MCF 10A (cell line): Measurements from ENCODE around the gene PCNX1. TPM values are rescaled to one million over a fixed set of nuclear protein-coding genes. Genes with fewer than 3 reads are reported as not detected.

Source experiments
- BruUV-seq: library from RNA; stranded (reverse); fragments of 400-500 nt; replicated peaks from 2 replicates; lab custom pipeline; 2021; lab: Mats Ljungman, UMichigan
- CTCF ChIA-PET: fragments of 300-600 bp; sonication (Branson Sonifier 250); formaldehyde crosslinking; extraction: SDS; loops from one replicate; lab custom pipeline; 2021; ENCODE audit warnings: antibody characterized with exemption, inconsistent platforms; lab: Yijun Ruan, JAX
- POLR2A ChIA-PET: fragments of 300-600, 350-650 bp; sonication (Branson Sonifier 250); formaldehyde crosslinking; extraction: SDS; loops from one replicate; lab custom pipeline; 2020; ENCODE audit warnings: antibody characterized with exemption, inconsistent platforms; lab: Yijun Ruan, JAX
- DNase-seq: peaks from one replicate; pipeline ENCODE4 v3.0.0-alpha.2; 2018; ENCODE audit not compliant: unreplicated experiment
- H3K27ac Mint-ChIP-seq: one replicate; pipeline ENCODE4 v1.8.0; 2022; ENCODE audit warnings: mild to moderate bottlenecking, low read depth, mixed read lengths; ENCODE audit not compliant: unreplicated experiment
- H3K27me3 Mint-ChIP-seq: one replicate; pipeline ENCODE4 v1.8.0; 2022; ENCODE audit warnings: mixed read lengths; ENCODE audit not compliant: insufficient read depth, unreplicated experiment
- H3K36me3 Mint-ChIP-seq: one replicate; pipeline ENCODE4 v1.8.0; 2022; ENCODE audit warnings: mild to moderate bottlenecking, moderate library complexity, mixed read lengths; ENCODE audit not compliant: insufficient read depth, unreplicated experiment
- H3K4me1 Mint-ChIP-seq: one replicate; pipeline ENCODE4 v1.8.0; 2022; ENCODE audit warnings: mixed read lengths; ENCODE audit not compliant: insufficient read depth, unreplicated experiment
- H3K4me3 Mint-ChIP-seq: one replicate; pipeline ENCODE4 v1.8.0; 2022; ENCODE audit warnings: mild to moderate bottlenecking, moderate library complexity, mixed read lengths; ENCODE audit not compliant: unreplicated experiment
- H3K9me3 Mint-ChIP-seq: one replicate; pipeline ENCODE4 v1.8.0; 2022; ENCODE audit warnings: mixed read lengths; ENCODE audit not compliant: unreplicated experiment
- CTCF ChIP-seq: fragments of 200-600 bp; IDR thresholded peaks from one replicate; pipeline ENCODE4 v1.8.0; 2022; ENCODE audit warnings: antibody characterized with exemption, mild to moderate bottlenecking; ENCODE audit not compliant: unreplicated experiment
- intact Hi-C: fragments of 100-400 bp; cut with micrococcal nuclease; formaldehyde crosslinking; loops from 2 replicates; pipeline ENCODE4 v1.14.1; 2022
- total RNA-seq: library from RNA; stranded (reverse); gene quantifications from 2 replicates; pipeline ENCODE4 v1.2.3, GENCODE V29; 2022

Gene PCNX1
- total RNA-seq, 1 experiment from 2014 or later: 55.6 TPM

- ChIA-PET CTCF (interaction anchor here (0.7 to 2.9 kb wide), 4 partner anchors 13 to 135 kb away, joined by 4 to 16 read pairs (median 4); partner anchors contain the start of gene PCNX1), POLR2A (interaction anchor here (0.7 to 1.9 kb wide), 5 partner anchors 17 to 74 kb away, joined by 3 to 7 read pairs (median 3); partner anchors contain the start of gene PCNX1)
- TF ChIP-seq CTCF: no peak
- Mint-ChIP-seq H3K4me3 (no peak overlapping the region), H3K36me3 (peaks cover 10% of the 10 kb centered on the region), H3K27ac (no peak overlapping the region), H3K27me3 (no peaks in the 10 kb centered on the region), H3K9me3 (no peaks in the 10 kb centered on the region), H3K4me1 (peaks cover 6% of the 10 kb centered on the region)
- intact Hi-C loops: no loop called here
- no peak for DNase-seq
- BruUV-seq: no TSS peak
Measured at GRCh38 chr14:70952485-70952884, 45.2 kb downstream of the PCNX1 start.

GRCh38 chr14:70954068-70954467 lies 46.8 kb downstream of the PCNX1 start:
- H3K4me1 Mint-ChIP-seq: peaks cover 6% of the 10 kb centered on the region
- no peak overlapping the region for H3K4me3 Mint-ChIP-seq
- no peak for DNase-seq
- TF ChIP-seq CTCF: no peak
- peaks cover 7% of the 10 kb centered on the region for H3K36me3 Mint-ChIP-seq
- CTCF ChIA-PET: interaction anchor here (0.5 to 2.9 kb wide), 3 partner anchors 48 to 257 kb away, joined by 4 to 16 read pairs (median 10); partner anchors contain the start of gene PCNX1
- no TSS peak for BruUV-seq
- POLR2A ChIA-PET: interaction anchor here (1.4 to 2.6 kb wide), 3 partner anchors 19 to 47 kb away, joined by 6 to 17 read pairs (median 7); partner anchors contain the start of gene PCNX1
- H3K27ac Mint-ChIP-seq: no peak overlapping the region
- no peaks in the 10 kb centered on the region for H3K9me3 Mint-ChIP-seq
- intact Hi-C loops: no loop called here
- H3K27me3 Mint-ChIP-seq: no peaks in the 10 kb centered on the region

GRCh38 chr14:70955543-70956480 lies 48.6 kb downstream of the PCNX1 start:
- peaks cover 6% of the 10 kb centered on the region for H3K4me1 Mint-ChIP-seq
- no peak overlapping the region for H3K27ac Mint-ChIP-seq
- ChIA-PET POLR2A (interaction anchor here (0.7 to 2.6 kb wide), 5 partner anchors 13 to 83 kb away, joined by 3 to 17 read pairs (median 6); partner anchors contain the start of gene PCNX1), CTCF (interaction anchor here (0.6 to 2.2 kb wide), 13 partner anchors 9 to 894 kb away, joined by 3 to 5 read pairs (median 4); no protein-coding TSS in a partner anchor)
- H3K27me3 Mint-ChIP-seq: no peaks in the 10 kb centered on the region
- peak; percentile 57 for DNase-seq
- intact Hi-C loops: loop anchor here (1.0 kb wide), 3 partner anchors 49 to 139 kb away; partner anchors contain the start of gene PCNX1
- H3K9me3 Mint-ChIP-seq: no peaks in the 10 kb centered on the region
- H3K36me3 Mint-ChIP-seq: peaks cover 7% of the 10 kb centered on the region
- peak; percentile 52 for TF ChIP-seq CTCF
- BruUV-seq: no TSS peak
- no peak overlapping the region for H3K4me3 Mint-ChIP-seq
